Measurements from ENCODE around the gene SLC26A11.

The SLC26A11 gene

GRCh38 chr17:80190716-80191115 lies 29.5 kb upstream of the SLC26A11 start:
- H3K79me1 ChIP-seq (replicated peaks; ENCODE audit: low read length, poor library complexity, severe bottlenecking) = no peaks in the 10 kb centered on the region
- H4K91ac ChIP-seq (ENCODE audit: low read length) = no peak overlapping the region

GRCh38 chr17:80191192-80191591 lies 29.0 kb upstream of the SLC26A11 start:
- Histone ChIP-seq H2BK15ac (ENCODE audit: low read depth, poor library complexity, severe bottlenecking) (no peak overlapping the region), H3K27me3 (ENCODE audit: control insufficient read depth in 1 of 2, insufficient read depth in 1 of 2, low read length in 2 of 2) (peaks cover 28 to 50% of the 10 kb centered on the region in 2 experiments), H3K9ac (ENCODE audit: low read length) (no peak overlapping the region), H3K4me2 (ENCODE audit: low read length, poor library complexity, severe bottlenecking) (no peak overlapping the region), H3K18ac (ENCODE audit: low read depth in 1 of 2, low read length in 2 of 2) (no peak overlapping the region), H2BK120ac (ENCODE audit: low read depth, low read length) (no peak overlapping the region), H3K23ac (ENCODE audit: low read length in 2 of 2) (no peak overlapping the region), H3K4me3 (ENCODE audit: insufficient read depth in 1 of 2, low read depth in 1 of 2, low read length in 2 of 2) (no peak overlapping the region), H4K91ac (ENCODE audit: low read length) (no peak overlapping the region), H3K79me1 (replicated peaks; ENCODE audit: low read length, poor library complexity, severe bottlenecking) (no peaks in the 10 kb centered on the region), H2BK5ac (ENCODE audit: low read depth, low read length, poor library complexity, severe bottlenecking) (no peak overlapping the region), H3K14ac (ENCODE audit: low read length in 2 of 2) (peak overlapping the region in 1 of 2 experiments; percentile 13), H2AK5ac (ENCODE audit: low read length, severe bottlenecking) (no peak overlapping the region), H3K4me1 (ENCODE audit: control insufficient read depth, insufficient read depth, low read depth, low read length) (peaks cover 2% of the 10 kb centered on the region), H3K9me3 (ENCODE audit: control insufficient read depth, low read length) (no peaks in the 10 kb centered on the region), H4K8ac (ENCODE audit: low read length) (no peak overlapping the region), H3K36me3 (ENCODE audit: control insufficient read depth in 1 of 2, insufficient read depth in 2 of 2, low read depth in 1 of 2, low read length in 2 of 2) (no peaks in the 10 kb centered on the region), H2AFZ (ENCODE audit: low read depth, low read length) (no peak overlapping the region), H2BK12ac (ENCODE audit: low read length in 2 of 2) (no peak overlapping the region), H3K4ac (ENCODE audit: low read depth in 1 of 2, low read length in 2 of 2) (no peak overlapping the region), H3K27ac (ENCODE audit: low read length, poor library complexity, severe bottlenecking) (no peak overlapping the region)
- WGBS = 70% methylated on average over 20 of the region's 20 CpGs
- DNase-seq = no peak

More at GRCh38 chr17:80190716-80191115, 29.5 kb upstream of the SLC26A11 start:
- peaks cover 2% of the 10 kb centered on the region for H3K4me1 ChIP-seq (ENCODE audit: control insufficient read depth, insufficient read depth, low read depth, low read length)
- DNase-seq = no peak
- WGBS = 92% methylated on average over 10 of the region's 10 CpGs
- H3K27ac ChIP-seq (ENCODE audit: low read length, poor library complexity, severe bottlenecking) = no peak overlapping the region
- H2BK120ac ChIP-seq (ENCODE audit: low read depth, low read length) = no peak overlapping the region
- H3K4me2 ChIP-seq (ENCODE audit: low read length, poor library complexity, severe bottlenecking) = no peak overlapping the region
- no peak overlapping the region for H2AFZ ChIP-seq (ENCODE audit: low read depth, low read length)
- no peak overlapping the region for H3K23ac ChIP-seq (ENCODE audit: low read length in 2 of 2)
- H3K36me3 ChIP-seq (ENCODE audit: control insufficient read depth in 1 of 2, insufficient read depth in 2 of 2, low read depth in 1 of 2, low read length in 2 of 2) = no peaks in the 10 kb centered on the region
- no peak overlapping the region for H3K18ac ChIP-seq (ENCODE audit: low read depth in 1 of 2, low read length in 2 of 2)
- H3K9ac ChIP-seq (ENCODE audit: low read length) = no peak overlapping the region
- H2BK15ac ChIP-seq (ENCODE audit: low read depth, poor library complexity, severe bottlenecking) = no peak overlapping the region
- no peak overlapping the region for H3K4ac ChIP-seq (ENCODE audit: low read depth in 1 of 2, low read length in 2 of 2)
- no peak overlapping the region for H3K4me3 ChIP-seq (ENCODE audit: insufficient read depth in 1 of 2, low read depth in 1 of 2, low read length in 2 of 2)
- no peaks in the 10 kb centered on the region for H3K9me3 ChIP-seq (ENCODE audit: control insufficient read depth, low read length)
- no peak overlapping the region for H4K8ac ChIP-seq (ENCODE audit: low read length)
- H3K14ac ChIP-seq (ENCODE audit: low read length in 2 of 2) = peak overlapping the region in 1 of 2 experiments; percentile 16
- H2BK5ac ChIP-seq (ENCODE audit: low read depth, low read length, poor library complexity, severe bottlenecking) = no peak overlapping the region
- H2AK5ac ChIP-seq (ENCODE audit: low read length, severe bottlenecking) = no peak overlapping the region
- H3K27me3 ChIP-seq (ENCODE audit: control insufficient read depth in 1 of 2, insufficient read depth in 1 of 2, low read length in 2 of 2) = peaks cover 28 to 50% of the 10 kb centered on the region in 2 experiments
- H2BK12ac ChIP-seq (ENCODE audit: low read length in 2 of 2) = no peak overlapping the region

GRCh38 chr17:80191865-80192661 lies 28.2 kb upstream of the SLC26A11 start:
- H3K23ac ChIP-seq (ENCODE audit: low read length in 2 of 2) = no peak overlapping the region
- no peaks in the 10 kb centered on the region for H3K9me3 ChIP-seq (ENCODE audit: control insufficient read depth, low read length)
- H3K14ac ChIP-seq (ENCODE audit: low read length in 2 of 2) = no peak overlapping the region
- H3K27ac ChIP-seq (ENCODE audit: low read length, poor library complexity, severe bottlenecking) = no peak overlapping the region
- no peak overlapping the region for H3K4me3 ChIP-seq (ENCODE audit: insufficient read depth in 1 of 2, low read depth in 1 of 2, low read length in 2 of 2)
- H2AK5ac ChIP-seq (ENCODE audit: low read length, severe bottlenecking) = no peak overlapping the region
- no peak overlapping the region for H2BK120ac ChIP-seq (ENCODE audit: low read depth, low read length)
- no peak overlapping the region for H2BK12ac ChIP-seq (ENCODE audit: low read length in 2 of 2)
- H3K79me1 ChIP-seq (replicated peaks; ENCODE audit: low read length, poor library complexity, severe bottlenecking) = no peaks in the 10 kb centered on the region
- 85% methylated on average over 24 of the region's 29 CpGs for WGBS
- H3K18ac ChIP-seq (ENCODE audit: low read depth in 1 of 2, low read length in 2 of 2) = no peak overlapping the region
- no peak overlapping the region for H2BK5ac ChIP-seq (ENCODE audit: low read depth, low read length, poor library complexity, severe bottlenecking)
- no peak for DNase-seq
- H3K9ac ChIP-seq (ENCODE audit: low read length) = no peak overlapping the region
- H3K4ac ChIP-seq (ENCODE audit: low read depth in 1 of 2, low read length in 2 of 2) = no peak overlapping the region
- H2AFZ ChIP-seq (ENCODE audit: low read depth, low read length) = no peak overlapping the region
- no peak overlapping the region for H4K91ac ChIP-seq (ENCODE audit: low read length)
- H3K27me3 ChIP-seq (ENCODE audit: control insufficient read depth in 1 of 2, insufficient read depth in 1 of 2, low read length in 2 of 2) = peaks cover 25 to 50% of the 10 kb centered on the region in 2 experiments
- H4K8ac ChIP-seq (ENCODE audit: low read length) = no peak overlapping the region
- H2BK15ac ChIP-seq (ENCODE audit: low read depth, poor library complexity, severe bottlenecking) = no peak overlapping the region
- no peak overlapping the region for H3K4me2 ChIP-seq (ENCODE audit: low read length, poor library complexity, severe bottlenecking)
- no peaks in the 10 kb centered on the region for H3K36me3 ChIP-seq (ENCODE audit: control insufficient read depth in 1 of 2, insufficient read depth in 2 of 2, low read depth in 1 of 2, low read length in 2 of 2)
- H3K4me1 ChIP-seq (ENCODE audit: control insufficient read depth, insufficient read depth, low read depth, low read length) = peaks cover 2% of the 10 kb centered on the region

- Histone ChIP-seq H3K4me1 (ENCODE audit: control insufficient read depth, insufficient read depth, low read depth, low read length) (peaks cover 4% of the 10 kb centered on the region), H3K4ac (ENCODE audit: low read depth in 1 of 2, low read length in 2 of 2) (no peak overlapping the region), H3K14ac (ENCODE audit: low read length in 2 of 2) (no peak overlapping the region), H2BK12ac (ENCODE audit: low read length in 2 of 2) (no peak overlapping the region), H2AK5ac (ENCODE audit: low read length, severe bottlenecking) (no peak overlapping the region), H4K8ac (ENCODE audit: low read length) (no peak overlapping the region), H3K9me3 (ENCODE audit: control insufficient read depth, low read length) (no peaks in the 10 kb centered on the region), H3K4me2 (ENCODE audit: low read length, poor library complexity, severe bottlenecking) (no peak overlapping the region), H3K36me3 (ENCODE audit: control insufficient read depth in 1 of 2, insufficient read depth in 2 of 2, low read depth in 1 of 2, low read length in 2 of 2) (no peaks in the 10 kb centered on the region), H2AFZ (ENCODE audit: low read depth, low read length) (no peak overlapping the region), H3K4me3 (ENCODE audit: insufficient read depth in 1 of 2, low read depth in 1 of 2, low read length in 2 of 2) (no peak overlapping the region), H3K27me3 (ENCODE audit: control insufficient read depth in 1 of 2, insufficient read depth in 1 of 2, low read length in 2 of 2) (peaks cover 20 to 50% of the 10 kb centered on the region in 2 experiments), H3K27ac (ENCODE audit: low read length, poor library complexity, severe bottlenecking) (no peak overlapping the region), H2BK5ac (ENCODE audit: low read depth, low read length, poor library complexity, severe bottlenecking) (no peak overlapping the region), H3K18ac (ENCODE audit: low read depth in 1 of 2, low read length in 2 of 2) (no peak overlapping the region), H2BK120ac (ENCODE audit: low read depth, low read length) (no peak overlapping the region), H3K23ac (ENCODE audit: low read length in 2 of 2) (no peak overlapping the region), H2BK15ac (ENCODE audit: low read depth, poor library complexity, severe bottlenecking) (no peak overlapping the region), H3K9ac (ENCODE audit: low read length) (no peak overlapping the region), H4K91ac (ENCODE audit: low read length) (no peak overlapping the region), H3K79me1 (replicated peaks; ENCODE audit: low read length, poor library complexity, severe bottlenecking) (no peaks in the 10 kb centered on the region)
- WGBS = 87% methylated on average over 14 of the region's 14 CpGs
- DNase-seq = no peak
Observed at GRCh38 chr17:80195141-80195540, 25.1 kb upstream of the SLC26A11 start.
